ENCODE results near the gene PHLDA2.

- TF ChIP-seq, protein P1, sequence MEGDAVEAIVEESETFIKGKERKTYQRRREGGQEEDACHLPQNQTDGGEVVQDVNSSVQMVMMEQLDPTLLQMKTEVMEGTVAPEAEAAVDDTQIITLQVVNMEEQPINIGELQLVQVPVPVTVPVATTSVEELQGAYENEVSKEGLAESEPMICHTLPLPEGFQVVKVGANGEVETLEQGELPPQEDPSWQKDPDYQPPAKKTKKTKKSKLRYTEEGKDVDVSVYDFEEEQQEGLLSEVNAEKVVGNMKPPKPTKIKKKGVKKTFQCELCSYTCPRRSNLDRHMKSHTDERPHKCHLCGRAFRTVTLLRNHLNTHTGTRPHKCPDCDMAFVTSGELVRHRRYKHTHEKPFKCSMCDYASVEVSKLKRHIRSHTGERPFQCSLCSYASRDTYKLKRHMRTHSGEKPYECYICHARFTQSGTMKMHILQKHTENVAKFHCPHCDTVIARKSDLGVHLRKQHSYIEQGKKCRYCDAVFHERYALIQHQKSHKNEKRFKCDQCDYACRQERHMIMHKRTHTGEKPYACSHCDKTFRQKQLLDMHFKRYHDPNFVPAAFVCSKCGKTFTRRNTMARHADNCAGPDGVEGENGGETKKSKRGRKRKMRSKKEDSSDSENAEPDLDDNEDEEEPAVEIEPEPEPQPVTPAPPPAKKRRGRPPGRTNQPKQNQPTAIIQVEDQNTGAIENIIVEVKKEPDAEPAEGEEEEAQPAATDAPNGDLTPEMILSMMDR (IDR thresholded peaks at IDR 0.05; ENCODE audit: low read depth, low read length, poor library complexity, severe bottlenecking) = no peak
- no peak for TF ChIP-seq EZH2phosphoT487 (IDR thresholded peaks at IDR 0.05; ENCODE audit: borderline replicate concordance, low read length)
Observed at GRCh38 chr11:2934021-2934550, 4.9 kb upstream of the PHLDA2 start.

All from DOHH2 (cell line).